BE2C (cell line): ENCODE results near the gene SEPTIN1.
"Not testable (repeated sequence)": the region's sequence is repeated elsewhere in the genome, so short reads cannot be mapped to it uniquely, and the experiment has no call there.

Experiments
- DNase-seq: peaks from one replicate; pipeline ENCODE4 v3.0.0-alpha.2; 2020
- H3K27me3 ChIP-seq: fragments of 250-450 bp; sonication (Bioruptor Pico); 2 replicates; pipeline ENCODE4 v1.5.1; 2020; ENCODE audit warnings: mild to moderate bottlenecking
- H3K36me3 ChIP-seq: fragments of 250-450 bp; sonication (Bioruptor Pico); 2 replicates; pipeline ENCODE4 v1.5.1; 2020; ENCODE audit warnings: mild to moderate bottlenecking
- H3K4me1 ChIP-seq: fragments of 250-450 bp; sonication (Bioruptor Pico); 2 replicates; pipeline ENCODE4 v1.5.1; 2020
- H3K4me3 ChIP-seq: 2 replicates; pipeline ENCODE4 v1.5.1; 2011; ENCODE audit warnings: low read depth, low read length
- H3K9me3 ChIP-seq: fragments of 250-450 bp; sonication (Bioruptor Pico); 2 replicates; pipeline ENCODE4 v1.5.1; 2020
- CTCF ChIP-seq: IDR thresholded peaks from 2 replicates; pipeline ENCODE4 v1.5.1; 2012; ENCODE audit warnings: mild to moderate bottlenecking, low read depth, low read length

The SEPTIN1 gene

GRCh38 chr16:30335598-30336474 lies 46.5 kb downstream of the SEPTIN1 start:
- no peak for DNase-seq
- H3K27me3 ChIP-seq: no peaks in the 10 kb centered on the region
- no peak for TF ChIP-seq CTCF

GRCh38 chr16:30335028-30335597 lies 47.2 kb downstream of the SEPTIN1 start:
- H3K9me3 ChIP-seq, H3K4me1 ChIP-seq, H3K36me3 ChIP-seq, H3K27me3 ChIP-seq: not testable (repeated sequence)
- peak; percentile 93 for DNase-seq
- peak overlapping the region; percentile 63 for H3K4me3 ChIP-seq

More at GRCh38 chr16:30335598-30336474, 46.5 kb downstream of the SEPTIN1 start:
- Histone ChIP-seq H3K9me3 (no peaks in the 10 kb centered on the region), H3K36me3 (no peaks in the 10 kb centered on the region), H3K4me1 (no peaks in the 10 kb centered on the region), H3K4me3 (peak overlapping the region; percentile 63)

- H3K9me3 ChIP-seq, H3K36me3 ChIP-seq, H3K27me3 ChIP-seq, H3K4me1 ChIP-seq: not testable (repeated sequence)
- peak; percentile 90 for DNase-seq
- H3K4me3 ChIP-seq: peak overlapping the region; percentile 63
Measured at GRCh38 chr16:30334473-30334989, 47.8 kb downstream of the SEPTIN1 start.
